Aorta (tissue), 5 donors: ENCODE data around the gene IRF8. TPM values are rescaled to one million over a fixed set of nuclear protein-coding genes. Genes with fewer than 3 reads are reported as not detected.

Experiments used
- ATAC-seq: fragments of 200-7000 bp; cut with Tn5 transposase; one replicate; pipeline ENCODE4 v1.9.1; 2022; ENCODE audit warnings: moderate library complexity; ENCODE audit not compliant: low FRiP score
- DNase-seq, 2 donors: peaks; one replicate each; pipeline ENCODE4 v3.0.0-alpha.2; 2020
- H3K27ac ChIP-seq, 2 donors: one replicate each; pipeline ENCODE4 v1.5.1; 2013; ENCODE audit warnings: low read length in 2 of 2, mild to moderate bottlenecking in 2 of 2, moderate library complexity in 2 of 2, control low read depth in 1 of 2, inconsistent platforms in 1 of 2, low read depth in 1 of 2
- H3K27me3 ChIP-seq, 2 donors: one replicate each; pipeline ENCODE4 v1.6.1; 2013; ENCODE audit warnings: control low read depth in 1 of 2, low read length in 1 of 2, mild to moderate bottlenecking in 1 of 2, moderate library complexity in 1 of 2; ENCODE audit not compliant: insufficient read depth in 2 of 2, control insufficient read depth in 1 of 2
- H3K36me3 ChIP-seq, 2 donors: one replicate each; pipeline ENCODE4 v1.6.1; 2013; ENCODE audit warnings: control low read depth in 1 of 2, low read length in 1 of 2, mild to moderate bottlenecking in 1 of 2; ENCODE audit not compliant: insufficient read depth in 2 of 2, control insufficient read depth in 1 of 2
- H3K4me1 ChIP-seq, 2 donors: one replicate each; pipeline ENCODE4 v1.6.1; 2013; ENCODE audit warnings: low read length in 2 of 2, control low read depth in 1 of 2, mild to moderate bottlenecking in 1 of 2, moderate library complexity in 1 of 2; ENCODE audit not compliant: insufficient read depth in 2 of 2, control insufficient read depth in 1 of 2
- H3K4me3 ChIP-seq, 2 donors: one replicate each; pipeline ENCODE4 v1.5.1; 2013; ENCODE audit warnings: low read length in 2 of 2, control low read depth in 1 of 2, mild to moderate bottlenecking in 1 of 2
- H3K9me3 ChIP-seq: one replicate; pipeline ENCODE4 v1.6.1; 2013; ENCODE audit warnings: mild to moderate bottlenecking, low read length; ENCODE audit not compliant: control insufficient read depth
- whole genome bisulfite sequencing, 2 donors: extraction: QIAGEN DNeasy Blood & Tissue Kit; methylation state at CpG; one replicate each; pipeline ENCODE4 v1.1.7; 2013; 5-methylcytosine and 5-hydroxymethylcytosine counted together
- intact Hi-C, 2 donors: fragments of 100-400 bp; cut with DNase I; formaldehyde crosslinking; loops; one replicate each; pipeline versions ENCODE4 v1.14.2 to v1.15.0; 2022
- microRNA-seq, 2 donors: library from miRNA; unstranded; fragments of <30 nt; microRNA quantifications; one replicate each; pipeline ENCODE4 v1.2.0, GENCODE V29; 2020
- polyA plus RNA-seq, 2 donors: library from polyadenylated mRNA; stranded (reverse); fragments of 200-250 nt; gene quantifications; one replicate each; pipeline ENCODE4 v1.2.3, GENCODE V29; 2013
- total RNA-seq, 2 donors: library from RNA; stranded (reverse); fragmentation: NEBNext Ultra II Directional; extraction: Animal tissue kit (Norgen Biotek cat#: 25700); gene quantifications; one replicate each; pipeline ENCODE4 v1.2.1, GENCODE V29; 2021
- donor health status: healthy with polysubstance abuse.
- donor health status: Bipolar disorder and iron deficiency.
- donor health status: DM: no; HTN: no; CAD: no.
- donor health status: DM: no; HTN: no; CAD: no.
- donor health status: DM: yes; HTN: yes; CAD: no.

Gene IRF8
- total and polyA plus RNA-seq, 4 donors: 3.7 to 25.2 (median 12.9) TPM

GRCh38 chr16:85970738-85971137 lies 71.8 kb downstream of the IRF8 start:
- intact Hi-C loops: no loop called here
- H3K36me3 ChIP-seq: no peaks in the 10 kb centered on the region
- DNase-seq (no peak), ATAC-seq (no peak)
- H3K4me1 ChIP-seq: no peaks in the 10 kb centered on the region
- no peaks in the 10 kb centered on the region for H3K27me3 ChIP-seq
- WGBS, 2 donors: 93 to 94% methylated on average over 3 of the region's 3 CpGs
- H3K4me3 ChIP-seq: no peak overlapping the region
- no peaks in the 10 kb centered on the region for H3K9me3 ChIP-seq
- H3K27ac ChIP-seq: no peak overlapping the region

Small RNA genes within 50 kb of the gene (microRNA-seq; reads per million reads assigned to microRNA genes)
- gene MIR6774: 0.60 to 0.99 reads per million in 2 donors

Other genes with a start within 250 kb of the IRF8 start
- under 1 TPM; 0.60 to 0.71 TPM for gene GINS2, start 210.2 kb upstream of the IRF8 start, total RNA-seq
- under 1 TPM; 0.23 to 0.75 TPM for gene GINS2, start 210.2 kb upstream of the IRF8 start, polyA plus RNA-seq
- gene C16orf74, start 148.1 kb upstream of the IRF8 start, total RNA-seq: under 1 TPM in 1 of 2 donors, not detected in 1; 0.87 TPM
- gene C16orf74, start 148.1 kb upstream of the IRF8 start, polyA plus RNA-seq: not detected
- 10 to 100 TPM; 18.7 to 19.2 TPM for gene EMC8, start 99.6 kb upstream of the IRF8 start, total RNA-seq
- 10 to 100 TPM; 14.5 to 23.0 TPM for gene EMC8, start 99.6 kb upstream of the IRF8 start, polyA plus RNA-seq
- gene COX4I1, start 99.5 kb upstream of the IRF8 start, total RNA-seq: 100 to 1,000 TPM; 245 to 289 TPM
- 1,000 to 10,000 TPM in 1 of 2 donors, 100 to 1,000 TPM in 1; 549 to 1,007 TPM for gene COX4I1, start 99.5 kb upstream of the IRF8 start, polyA plus RNA-seq